ENCODE results near the gene ABAT. TPM values are rescaled to one million over a fixed set of nuclear protein-coding genes. Genes with fewer than 3 reads are reported as not detected.

Gene ABAT
- total RNA-seq, 1 experiment from 2014 or later, result 4.7 TPM

Other genes starting within 250 kb of the ABAT start
- gene TMEM114, start 84.1 kb upstream of the ABAT start, total RNA-seq (2021; ENCODE audit: unreplicated experiment), result not detected
- gene METTL22, start 52.9 kb upstream of the ABAT start, total RNA-seq (2021; ENCODE audit: unreplicated experiment), result 33.3 TPM
- 14.0 TPM for gene TMEM186, start 123.0 kb downstream of the ABAT start, total RNA-seq (2021; ENCODE audit: unreplicated experiment)
- 53.3 TPM for gene PMM2, start 123.2 kb downstream of the ABAT start, total RNA-seq (2021; ENCODE audit: unreplicated experiment)
- gene CARHSP1, start 194.4 kb downstream of the ABAT start, total RNA-seq (2021; ENCODE audit: unreplicated experiment), result 79.7 TPM
- not detected for gene LITAFD, start 207.7 kb downstream of the ABAT start, total RNA-seq (2021; ENCODE audit: unreplicated experiment)